ENCODE measurements around the gene RIMBP2. TPM values are rescaled to one million over a fixed set of nuclear protein-coding genes. Genes with fewer than 3 reads are reported as not detected.

RIMBP2 gene
- total and polyA plus RNA-seq, 9 donors = 1.1 to 16.2 (median 3.5) TPM

DNA sequence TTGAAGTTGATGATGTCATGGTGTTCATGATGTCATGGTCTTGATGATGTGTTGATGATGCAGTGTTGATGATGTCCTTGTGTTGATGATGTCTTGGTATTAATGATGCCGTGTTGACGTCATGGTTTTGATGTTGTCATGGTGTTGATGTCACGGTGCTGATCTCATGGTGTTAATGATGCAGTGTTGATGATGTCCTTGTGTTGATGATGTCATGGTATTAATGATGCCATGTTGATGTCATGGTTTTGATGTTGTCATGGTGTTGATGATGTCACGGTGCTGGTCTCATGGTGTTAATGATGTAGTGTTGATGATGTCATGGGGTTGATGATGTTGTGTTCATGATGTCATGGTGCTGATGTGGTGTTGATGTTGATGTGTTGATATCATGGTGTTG, 48.0 kb upstream of the RIMBP2 start:
- 92 to 95% (median 93%) methylated on average over 4 of the region's 4 CpGs for WGBS, 3 donors
- TF ChIP-seq, protein P1, sequence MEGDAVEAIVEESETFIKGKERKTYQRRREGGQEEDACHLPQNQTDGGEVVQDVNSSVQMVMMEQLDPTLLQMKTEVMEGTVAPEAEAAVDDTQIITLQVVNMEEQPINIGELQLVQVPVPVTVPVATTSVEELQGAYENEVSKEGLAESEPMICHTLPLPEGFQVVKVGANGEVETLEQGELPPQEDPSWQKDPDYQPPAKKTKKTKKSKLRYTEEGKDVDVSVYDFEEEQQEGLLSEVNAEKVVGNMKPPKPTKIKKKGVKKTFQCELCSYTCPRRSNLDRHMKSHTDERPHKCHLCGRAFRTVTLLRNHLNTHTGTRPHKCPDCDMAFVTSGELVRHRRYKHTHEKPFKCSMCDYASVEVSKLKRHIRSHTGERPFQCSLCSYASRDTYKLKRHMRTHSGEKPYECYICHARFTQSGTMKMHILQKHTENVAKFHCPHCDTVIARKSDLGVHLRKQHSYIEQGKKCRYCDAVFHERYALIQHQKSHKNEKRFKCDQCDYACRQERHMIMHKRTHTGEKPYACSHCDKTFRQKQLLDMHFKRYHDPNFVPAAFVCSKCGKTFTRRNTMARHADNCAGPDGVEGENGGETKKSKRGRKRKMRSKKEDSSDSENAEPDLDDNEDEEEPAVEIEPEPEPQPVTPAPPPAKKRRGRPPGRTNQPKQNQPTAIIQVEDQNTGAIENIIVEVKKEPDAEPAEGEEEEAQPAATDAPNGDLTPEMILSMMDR (IDR thresholded peaks at IDR 0.05) = no peak
- no peak for TF ChIP-seq POLR2A (IDR thresholded peaks at IDR 0.05)
- no peak for TF ChIP-seq EP300 (IDR thresholded peaks at IDR 0.05)
- DNase-seq = no peak
- no peaks in the 10 kb centered on the region for H3K9me3 ChIP-seq
- no peaks in the 10 kb centered on the region for H3K27me3 ChIP-seq
- H3K4me3 ChIP-seq = no peak overlapping the region
- no peaks in the 10 kb centered on the region for H3K36me3 ChIP-seq
- no peaks in the 10 kb centered on the region for H3K4me1 ChIP-seq (ENCODE audit: insufficient read depth)
- H3K27ac ChIP-seq = no peak overlapping the region
- intact Hi-C loops (cut with DNase I) = loop anchor here in 1 of 4 donors (5.0 kb wide), 1 partner anchor 1398 kb away; no protein-coding TSS in a partner anchor

DNA sequence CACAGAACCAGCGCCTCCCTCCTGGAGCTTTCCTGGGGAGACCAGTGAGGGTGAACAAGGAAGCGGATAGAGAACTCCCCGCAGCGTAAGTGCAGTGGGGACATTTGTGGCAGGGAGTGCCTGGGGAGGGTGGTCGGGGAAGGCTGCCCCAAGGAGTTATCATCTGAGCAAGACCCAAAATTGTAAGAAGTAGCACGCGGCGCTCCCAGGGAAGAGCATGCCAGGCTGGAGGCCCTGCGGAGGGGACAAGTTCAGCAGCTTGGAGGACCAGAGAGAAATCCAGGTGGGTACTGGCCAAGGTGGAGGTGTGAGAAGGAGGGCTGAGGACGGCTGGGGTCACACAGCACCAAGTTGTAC, 46.2 kb upstream of the RIMBP2 start:
- intact Hi-C loops (cut with DNase I) = loop anchor here in 1 of 4 donors (5.0 kb wide), 1 partner anchor 1400 kb away; no protein-coding TSS in a partner anchor
- Histone ChIP-seq H3K4me3 (no peak overlapping the region), H3K36me3 (no peaks in the 10 kb centered on the region), H3K27me3 (no peaks in the 10 kb centered on the region), H3K27ac (no peak overlapping the region), H3K9me3 (no peaks in the 10 kb centered on the region), H3K4me1 (ENCODE audit: insufficient read depth) (no peaks in the 10 kb centered on the region)
- no peak for DNase-seq
- no peak for TF ChIP-seq EP300 (IDR thresholded peaks at IDR 0.05)
- TF ChIP-seq, protein P1 (IDR thresholded peaks at IDR 0.05) = no peak
- no peak for TF ChIP-seq POLR2A (IDR thresholded peaks at IDR 0.05)
- WGBS, 3 donors = 69 to 70% (median 69%) methylated on average over 10 of the region's 10 CpGs

DNA sequence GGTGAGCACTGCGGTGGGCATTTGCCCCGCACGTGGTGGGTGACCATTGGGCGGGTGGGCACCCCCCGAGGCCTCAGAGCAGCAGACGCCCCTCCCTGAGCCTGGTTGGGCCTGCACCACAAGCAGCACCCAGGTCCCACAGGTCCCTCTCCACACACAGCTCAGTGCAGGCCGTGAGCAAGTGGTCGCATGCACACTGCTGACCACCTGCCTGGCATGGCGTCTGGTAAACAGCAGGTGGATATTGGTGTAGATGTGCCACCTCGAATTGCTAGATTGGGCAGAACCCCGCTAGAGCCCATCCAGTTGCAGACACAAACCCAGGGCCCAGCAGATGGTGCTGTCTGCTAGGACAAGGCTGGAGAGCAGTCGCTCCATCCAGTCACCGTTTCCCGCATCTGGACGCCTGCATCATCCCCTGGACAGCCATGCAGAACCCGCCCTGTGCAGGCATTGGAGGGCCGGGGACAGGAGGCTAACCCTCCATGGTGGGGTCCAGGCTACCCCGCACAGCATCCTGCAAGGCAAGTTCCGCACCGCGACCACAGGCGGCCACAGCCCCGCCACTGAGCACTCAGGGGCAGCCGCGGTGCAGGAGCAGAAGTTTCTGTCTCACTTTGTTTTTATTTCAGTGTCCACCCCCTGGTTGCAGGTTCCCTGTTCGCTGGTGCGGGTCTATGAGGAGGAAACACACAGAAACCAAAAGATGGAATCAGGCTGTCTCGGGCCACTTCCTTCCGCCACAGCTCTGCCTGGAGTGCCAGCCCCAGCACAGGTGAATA, 45.6 kb upstream of the RIMBP2 start:
- Histone ChIP-seq H3K36me3 (no peaks in the 10 kb centered on the region), H3K9me3 (no peaks in the 10 kb centered on the region), H3K27ac (no peak overlapping the region), H3K27me3 (no peaks in the 10 kb centered on the region), H3K4me1 (ENCODE audit: insufficient read depth) (no peaks in the 10 kb centered on the region), H3K4me3 (no peak overlapping the region)
- TF ChIP-seq POLR2A (IDR thresholded peaks at IDR 0.05) (no peak), EP300 (IDR thresholded peaks at IDR 0.05) (no peak)
- TF ChIP-seq, protein P1 (IDR thresholded peaks at IDR 0.05) = no peak
- intact Hi-C loops (cut with DNase I) = loop anchor here in 1 of 4 donors (5.0 kb wide), 1 partner anchor 1401 kb away; no protein-coding TSS in a partner anchor
- peak; percentile 24 to 72 (median 41) for DNase-seq
- 32 to 43% (median 34%) methylated on average over 29 of the region's 29 CpGs for WGBS, 3 donors

DNA sequence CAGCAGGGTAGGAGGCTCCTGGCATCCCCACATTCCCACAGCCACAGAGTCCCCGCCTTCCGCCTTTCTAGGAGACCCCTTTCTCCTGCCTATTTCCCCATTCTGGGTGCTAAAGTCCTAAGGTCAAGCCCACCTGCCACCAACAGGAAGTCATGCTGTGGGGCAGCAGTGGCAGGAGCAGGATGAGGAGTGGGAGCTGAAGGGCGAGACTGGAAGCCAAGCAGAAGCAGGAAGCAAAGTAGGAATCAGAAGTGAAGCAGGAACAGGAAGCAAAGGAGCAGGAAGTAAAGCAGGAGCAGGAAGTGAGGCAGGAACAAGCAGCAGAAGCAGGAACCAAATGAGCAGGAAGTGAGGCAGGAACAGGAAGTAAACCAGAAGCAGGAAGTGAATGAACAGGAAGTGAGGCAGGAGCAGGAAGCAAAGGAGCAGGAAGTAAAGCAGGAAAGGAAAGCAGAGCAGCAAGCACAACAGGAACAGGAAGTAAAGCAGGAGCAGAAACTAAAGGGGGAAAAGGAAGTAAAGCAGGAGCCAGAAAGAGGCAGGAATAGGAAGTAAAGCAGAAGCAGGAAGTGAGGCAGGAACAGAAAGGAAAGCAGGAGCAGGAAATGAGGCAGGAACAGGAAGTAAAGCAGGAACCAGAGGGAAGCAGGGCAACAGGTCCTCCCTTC, 38.3 kb upstream of the RIMBP2 start:
- H3K4me1 ChIP-seq (ENCODE audit: insufficient read depth) = no peaks in the 10 kb centered on the region
- H3K9me3 ChIP-seq = no peaks in the 10 kb centered on the region
- DNase-seq = no peak
- no peak overlapping the region for H3K4me3 ChIP-seq
- no peaks in the 10 kb centered on the region for H3K27me3 ChIP-seq
- TF ChIP-seq, protein P1 (IDR thresholded peaks at IDR 0.05) = no peak
- TF ChIP-seq EP300 (IDR thresholded peaks at IDR 0.05) = no peak
- TF ChIP-seq POLR2A (IDR thresholded peaks at IDR 0.05) = no peak
- intact Hi-C loops (cut with DNase I) = no loop called here
- H3K36me3 ChIP-seq = no peaks in the 10 kb centered on the region
- WGBS, 3 donors = 88 to 92% (median 89%) methylated on average over 3 of the region's 3 CpGs
- no peak overlapping the region for H3K27ac ChIP-seq
